ENCODE results near the gene CASP7.

DNA sequence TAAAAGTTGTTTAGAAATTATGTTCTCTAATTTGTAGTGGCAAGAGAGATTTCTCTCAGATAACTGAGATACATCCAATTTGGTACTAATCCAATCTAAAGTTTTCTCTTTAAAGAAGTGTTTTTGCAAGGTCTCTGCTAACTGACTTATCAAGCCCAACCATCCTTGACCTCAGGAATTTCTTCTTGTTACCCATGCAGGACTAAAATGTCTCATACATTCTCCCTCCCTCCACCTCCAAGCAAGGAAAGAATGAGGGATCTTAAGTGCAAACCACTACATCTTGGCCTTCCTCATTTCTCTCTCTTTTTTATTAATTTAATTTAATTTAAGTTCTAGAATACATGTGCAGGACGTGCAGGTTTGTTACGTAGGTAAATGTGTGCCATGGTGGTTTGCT lies 28.7 kb upstream of the CASP7 start:
- TF ChIP-seq, protein P1, sequence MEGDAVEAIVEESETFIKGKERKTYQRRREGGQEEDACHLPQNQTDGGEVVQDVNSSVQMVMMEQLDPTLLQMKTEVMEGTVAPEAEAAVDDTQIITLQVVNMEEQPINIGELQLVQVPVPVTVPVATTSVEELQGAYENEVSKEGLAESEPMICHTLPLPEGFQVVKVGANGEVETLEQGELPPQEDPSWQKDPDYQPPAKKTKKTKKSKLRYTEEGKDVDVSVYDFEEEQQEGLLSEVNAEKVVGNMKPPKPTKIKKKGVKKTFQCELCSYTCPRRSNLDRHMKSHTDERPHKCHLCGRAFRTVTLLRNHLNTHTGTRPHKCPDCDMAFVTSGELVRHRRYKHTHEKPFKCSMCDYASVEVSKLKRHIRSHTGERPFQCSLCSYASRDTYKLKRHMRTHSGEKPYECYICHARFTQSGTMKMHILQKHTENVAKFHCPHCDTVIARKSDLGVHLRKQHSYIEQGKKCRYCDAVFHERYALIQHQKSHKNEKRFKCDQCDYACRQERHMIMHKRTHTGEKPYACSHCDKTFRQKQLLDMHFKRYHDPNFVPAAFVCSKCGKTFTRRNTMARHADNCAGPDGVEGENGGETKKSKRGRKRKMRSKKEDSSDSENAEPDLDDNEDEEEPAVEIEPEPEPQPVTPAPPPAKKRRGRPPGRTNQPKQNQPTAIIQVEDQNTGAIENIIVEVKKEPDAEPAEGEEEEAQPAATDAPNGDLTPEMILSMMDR (conservative IDR thresholded peaks at IDR 0.05; ENCODE audit: low read length), result no peak
- no peak for TF ChIP-seq EZH2phosphoT487 (IDR thresholded peaks at IDR 0.05; ENCODE audit: borderline replicate concordance, low read depth, low read length)
